BJ (cell line): ENCODE data around the gene SLC16A5. TPM values are rescaled to one million over a fixed set of nuclear protein-coding genes. Genes with fewer than 3 reads are reported as not detected.
A peak's percentile ranks its signal among the peaks of the same experiment; 100 is the strongest.

Source experiments
- CTCF ChIA-PET: fragments of 350-600 bp; formaldehyde crosslinking; extraction: SDS; loops from one replicate; lab custom pipeline; 2021; ENCODE audit warnings: antibody characterized with exemption, inconsistent platforms; lab: Yijun Ruan, JAX
- POLR2A ChIA-PET: fragments of 300-600 bp; sonication (Branson Sonifier 250); formaldehyde crosslinking; extraction: SDS; loops from one replicate; lab custom pipeline; 2021; ENCODE audit warnings: antibody characterized with exemption; lab: Charles Lee
- DNase-seq: peaks from one replicate; pipeline ENCODE4 v3.0.0-alpha.2; 2011; ENCODE audit warnings: low read depth
- H3K27me3 ChIP-seq: 2 replicates; pipeline ENCODE4 v1.6.0; 2011; ENCODE audit warnings: low read length; ENCODE audit not compliant: control insufficient read depth, insufficient read depth
- H3K36me3 ChIP-seq: 2 replicates; pipeline ENCODE4 v1.5.1; 2011; ENCODE audit warnings: low read length; ENCODE audit not compliant: control insufficient read depth, insufficient read depth
- H3K4me3 ChIP-seq: 2 replicates; pipeline ENCODE4 v1.5.1; 2011; ENCODE audit warnings: low read depth, mild to moderate bottlenecking, control low read depth, low read length
- polyA plus RNA-seq: library from polyadenylated mRNA; depleted of rRNA; stranded (reverse); fragments of >200 nt; gene quantifications from 2 replicates; pipeline ENCODE4 v1.2.3, GENCODE V29; 2011
- TF ChIP-seq, protein P1 (sequence below): IDR thresholded peaks from 2 replicates; pipeline ENCODE4 v1.5.1; 2011; ENCODE audit warnings: low read depth, mild to moderate bottlenecking, control low read depth, inconsistent platforms, low read length, moderate library complexity; ENCODE audit not compliant: insufficient read depth

SLC16A5 gene
- polyA plus RNA-seq, 1 experiment, result 18.3 TPM

DNA sequence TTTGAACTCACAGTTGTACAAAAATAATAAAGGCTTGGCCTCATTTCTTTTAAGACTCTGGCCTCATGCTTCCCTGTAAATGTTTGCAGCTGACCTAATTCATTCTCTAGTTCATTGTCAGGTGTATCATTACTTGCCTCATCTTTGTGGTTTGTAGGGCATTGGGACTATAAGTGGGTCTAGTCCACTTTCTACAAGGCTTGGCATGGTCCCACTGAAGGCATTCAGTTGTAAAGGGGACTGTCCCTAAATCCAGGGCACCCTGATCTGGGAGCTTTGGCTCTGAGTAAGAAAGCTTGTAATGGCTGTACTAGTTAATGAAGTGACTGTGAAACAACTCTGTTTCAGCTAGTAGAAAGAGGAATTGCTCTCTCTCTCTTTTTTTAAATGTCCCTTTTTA, 38.0 kb upstream of the SLC16A5 start:
- no peak for DNase-seq
- ChIA-PET POLR2A (no interaction called here), CTCF (interaction anchor here (0.7 to 3.6 kb wide), 5 partner anchors 10 to 152 kb away, joined by 3 to 17 read pairs (median 7); partner anchors contain the start of gene CDR2L)
- Histone ChIP-seq H3K4me3 (no peak overlapping the region), H3K36me3 (peaks cover 4% of the 10 kb centered on the region; the same call in 1 of the 2 replicates), H3K27me3 (no peaks in the 10 kb centered on the region)
- TF ChIP-seq, protein P1, sequence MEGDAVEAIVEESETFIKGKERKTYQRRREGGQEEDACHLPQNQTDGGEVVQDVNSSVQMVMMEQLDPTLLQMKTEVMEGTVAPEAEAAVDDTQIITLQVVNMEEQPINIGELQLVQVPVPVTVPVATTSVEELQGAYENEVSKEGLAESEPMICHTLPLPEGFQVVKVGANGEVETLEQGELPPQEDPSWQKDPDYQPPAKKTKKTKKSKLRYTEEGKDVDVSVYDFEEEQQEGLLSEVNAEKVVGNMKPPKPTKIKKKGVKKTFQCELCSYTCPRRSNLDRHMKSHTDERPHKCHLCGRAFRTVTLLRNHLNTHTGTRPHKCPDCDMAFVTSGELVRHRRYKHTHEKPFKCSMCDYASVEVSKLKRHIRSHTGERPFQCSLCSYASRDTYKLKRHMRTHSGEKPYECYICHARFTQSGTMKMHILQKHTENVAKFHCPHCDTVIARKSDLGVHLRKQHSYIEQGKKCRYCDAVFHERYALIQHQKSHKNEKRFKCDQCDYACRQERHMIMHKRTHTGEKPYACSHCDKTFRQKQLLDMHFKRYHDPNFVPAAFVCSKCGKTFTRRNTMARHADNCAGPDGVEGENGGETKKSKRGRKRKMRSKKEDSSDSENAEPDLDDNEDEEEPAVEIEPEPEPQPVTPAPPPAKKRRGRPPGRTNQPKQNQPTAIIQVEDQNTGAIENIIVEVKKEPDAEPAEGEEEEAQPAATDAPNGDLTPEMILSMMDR, result no peak

DNA sequence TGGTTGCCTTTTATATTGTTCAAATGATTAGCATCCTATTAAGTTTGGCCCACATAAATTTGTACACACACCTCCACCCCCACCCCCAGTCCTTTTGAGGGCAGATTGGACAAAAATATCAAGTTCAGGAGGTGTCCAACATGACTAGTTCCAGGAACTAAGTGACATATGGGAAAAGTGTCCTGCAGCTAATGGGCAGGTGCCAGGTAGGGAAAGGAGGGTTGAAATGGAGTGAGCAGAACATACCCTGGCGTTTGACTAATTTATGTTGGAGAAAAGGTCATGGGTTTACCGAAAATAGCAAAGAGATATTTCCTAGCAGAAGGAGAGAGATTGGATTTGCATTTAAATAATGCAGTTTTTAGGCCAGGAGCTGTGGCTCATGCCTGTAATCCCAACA, 35.8 kb upstream of the SLC16A5 start:
- POLR2A ChIA-PET, result no interaction called here
- Histone ChIP-seq H3K4me3 (no peak overlapping the region), H3K27me3 (no peaks in the 10 kb centered on the region), H3K36me3 (peaks cover 4% of the 10 kb centered on the region; the same call in 1 of the 2 replicates)
- DNase-seq, result no peak
- CTCF ChIA-PET, result interaction anchor here (1.2 to 1.4 kb wide), 2 partner anchors 90 to 150 kb away, joined by 3 read pairs; no protein-coding TSS in a partner anchor
- TF ChIP-seq, protein P1, result no peak

DNA sequence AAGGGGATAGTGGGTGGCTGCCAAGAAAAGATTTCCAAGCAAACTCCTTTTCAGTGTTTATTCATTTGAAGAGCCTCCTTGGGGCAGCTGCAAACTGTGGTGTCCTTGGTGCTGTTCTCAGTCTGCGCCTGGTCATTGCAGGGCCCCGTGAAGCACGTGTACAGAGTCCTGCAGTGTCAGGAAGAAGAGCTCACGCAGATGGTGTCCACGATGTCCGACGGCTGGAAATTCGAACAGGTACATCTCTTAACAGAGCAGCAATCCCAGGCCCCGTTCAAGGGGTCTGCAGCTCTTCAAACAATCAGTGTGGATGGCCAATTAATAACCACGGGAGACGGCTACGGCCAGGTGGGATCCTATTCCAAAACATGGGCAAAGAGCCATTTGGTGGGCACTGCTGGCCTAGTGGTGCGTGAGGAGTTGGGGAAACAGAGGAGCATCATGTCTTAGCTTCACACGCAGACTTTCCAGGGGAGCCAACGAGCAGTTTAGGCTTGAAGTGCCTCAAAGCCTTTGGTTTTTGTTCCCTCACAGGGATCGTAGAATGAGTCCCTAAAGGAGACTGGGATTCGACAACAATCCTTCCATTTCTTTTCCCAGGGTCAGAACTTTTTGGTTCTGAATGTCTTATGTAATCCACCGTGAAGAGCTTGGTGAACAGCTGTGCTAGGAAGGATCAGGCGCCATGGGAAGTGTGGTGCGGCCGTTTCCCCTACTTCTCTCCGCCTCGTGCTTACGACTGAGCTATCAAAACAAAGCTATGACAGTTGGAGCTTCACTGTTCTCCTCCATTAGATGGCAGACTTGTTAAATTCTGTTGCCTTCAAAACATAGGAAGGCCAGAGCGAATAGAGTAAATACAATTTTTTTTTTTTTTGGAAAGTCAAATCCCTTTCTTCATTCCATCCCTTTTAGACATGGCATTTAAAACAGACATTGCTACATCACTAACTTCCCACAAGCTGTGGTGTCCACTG, 28.1 kb upstream of the SLC16A5 start:
- H3K4me3 ChIP-seq, result no peak overlapping the region
- POLR2A ChIA-PET, result interaction anchor here (0.7 to 1.5 kb wide), 4 partner anchors 28 to 142 kb away, joined by 4 to 5 read pairs (median 5); partner anchors contain the start of gene SLC16A5
- H3K27me3 ChIP-seq, result no peaks in the 10 kb centered on the region
- TF ChIP-seq, protein P1, result peak; percentile 60
- CTCF ChIA-PET, result interaction anchor here (0.5 to 4.7 kb wide), 34 partner anchors 9 to 344 kb away, joined by 3 to 35 read pairs (median 5); partner anchors contain the start of genes ATP5PD, KCTD2, MRPL58 and NT5C
- peak; percentile 65 for DNase-seq
- peaks cover 23% of the 10 kb centered on the region for H3K36me3 ChIP-seq

DNA sequence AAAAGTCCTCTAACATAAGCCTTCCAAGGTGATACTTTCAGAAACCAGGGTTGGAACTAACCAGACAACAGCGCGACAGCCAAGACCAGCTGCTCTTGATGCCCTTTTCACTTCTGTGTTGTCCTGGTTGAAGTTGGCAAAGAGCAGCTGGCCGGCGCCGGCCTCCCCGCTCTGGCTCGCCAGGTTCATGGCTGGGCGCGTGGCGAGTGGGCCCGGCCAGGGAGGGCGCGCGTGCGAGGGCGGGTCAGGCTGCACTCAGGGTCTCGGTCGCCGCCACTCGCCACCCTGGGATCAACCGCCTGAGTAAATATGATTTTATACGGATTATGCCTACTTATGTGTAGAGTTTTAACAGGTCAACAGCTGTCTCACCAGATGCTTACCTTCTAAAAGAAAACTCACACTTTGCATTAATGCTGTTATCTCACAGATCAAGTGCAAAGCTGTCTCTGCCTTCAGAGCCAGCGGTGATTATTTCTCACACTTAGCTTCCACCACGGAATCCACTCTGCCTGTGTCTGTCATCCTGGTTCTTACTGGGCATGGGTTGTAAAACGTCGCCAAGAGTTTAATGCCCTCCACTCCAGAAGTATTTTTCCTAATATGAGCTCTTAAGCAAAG, 27.2 kb upstream of the SLC16A5 start:
- DNase-seq, result no peak
- peaks cover 24% of the 10 kb centered on the region for H3K36me3 ChIP-seq

More for the DNA sequence above, 27.2 kb upstream of the SLC16A5 start:
- H3K27me3 ChIP-seq, result no peaks in the 10 kb centered on the region
- ChIA-PET POLR2A (interaction anchor here (0.7 to 1.5 kb wide), 4 partner anchors 27 to 141 kb away, joined by 4 to 5 read pairs (median 5); partner anchors contain the start of gene SLC16A5), CTCF (interaction anchor here (0.5 to 4.7 kb wide), 31 partner anchors 9 to 344 kb away, joined by 3 to 35 read pairs (median 5); partner anchors contain the start of genes ATP5PD, KCTD2 and NT5C)
- no peak overlapping the region for H3K4me3 ChIP-seq
- TF ChIP-seq, protein P1, result no peak
